Measurements from ENCODE around the gene DDX20.

- no peak for TF ChIP-seq CTCF (IDR thresholded peaks at IDR 0.05 in 4 of 5, conservative IDR thresholded peaks at IDR 0.05 in 1 of 5)
- TF ChIP-seq POLR2A (IDR thresholded peaks at IDR 0.05) = no peak
These were observed 19.7 kb upstream of the DDX20 start for GRCh38 chr1:111735858-111736544.
